SK-N-SH (cell line): ENCODE results near the gene PRSS38.

Source experiments
- JUND ChIP-seq: IDR thresholded peaks from 2 replicates; pipeline ENCODE4 v1.4.0; 2012
- RCOR1 ChIP-seq: fragments of 150-350 bp; IDR thresholded peaks from 2 replicates; pipeline ENCODE4 v1.6.1; 2017; ENCODE audit warnings: antibody characterized with exemption, low read length
- RFX5 ChIP-seq: IDR thresholded peaks from 2 replicates; pipeline ENCODE4 v1.6.1; 2012; ENCODE audit warnings: mild to moderate bottlenecking, improper control_type of control experiment, low read length
- RXRA ChIP-seq: IDR thresholded peaks from 2 replicates; pipeline ENCODE4 v1.4.0; 2012; ENCODE audit warnings: low read depth, mild to moderate bottlenecking, borderline replicate concordance
- TAF1 ChIP-seq: IDR thresholded peaks from 2 replicates; pipeline ENCODE4 v1.6.1; 2012; ENCODE audit warnings: low read depth, mild to moderate bottlenecking, low read length, moderate library complexity, borderline replicate concordance
- TF ChIP-seq, protein P1 (sequence below): fragments of 200-600 bp; sonication (generic); IDR thresholded peaks from 2 replicates; pipeline ENCODE4 v1.6.1; 2017; ENCODE audit warnings: antibody characterized with exemption, mild to moderate bottlenecking, moderate library complexity
- TF ChIP-seq, protein P2 (sequence below): IDR thresholded peaks from 2 replicates; pipeline ENCODE4 v1.6.1; 2012; ENCODE audit warnings: mild to moderate bottlenecking, low read depth, low read length, moderate library complexity
- TF ChIP-seq, protein P3 (sequence below): IDR thresholded peaks from 2 replicates; pipeline ENCODE4 v1.4.0; 2012; ENCODE audit warnings: low read depth

DNA sequence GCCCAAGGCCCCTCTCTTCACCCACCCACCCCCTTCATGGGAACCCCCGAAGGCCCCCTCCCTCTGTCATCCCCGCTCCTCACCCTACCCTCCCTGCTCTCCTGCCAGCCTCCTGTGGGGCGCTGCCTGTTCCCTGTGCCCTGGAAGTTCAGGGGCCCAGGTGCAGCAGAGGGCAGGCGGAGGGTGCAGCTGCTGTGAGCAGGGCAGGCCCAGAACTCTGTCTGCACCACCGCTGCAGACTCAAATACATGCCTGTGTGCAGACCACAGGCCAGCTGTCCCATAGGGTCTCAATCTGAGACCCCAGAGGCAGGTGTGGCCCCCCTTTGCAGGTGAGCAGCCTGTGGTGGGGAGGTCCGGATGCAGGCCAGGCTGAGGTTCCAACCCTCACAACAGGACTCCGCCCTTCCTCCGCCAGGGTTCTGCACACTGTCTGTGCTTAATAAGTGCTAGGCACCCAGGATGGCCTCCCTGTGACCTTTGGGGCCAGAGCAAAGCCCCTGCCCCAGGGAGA is 69.7 kb downstream of the PRSS38 start:
- TF ChIP-seq, protein P1, sequence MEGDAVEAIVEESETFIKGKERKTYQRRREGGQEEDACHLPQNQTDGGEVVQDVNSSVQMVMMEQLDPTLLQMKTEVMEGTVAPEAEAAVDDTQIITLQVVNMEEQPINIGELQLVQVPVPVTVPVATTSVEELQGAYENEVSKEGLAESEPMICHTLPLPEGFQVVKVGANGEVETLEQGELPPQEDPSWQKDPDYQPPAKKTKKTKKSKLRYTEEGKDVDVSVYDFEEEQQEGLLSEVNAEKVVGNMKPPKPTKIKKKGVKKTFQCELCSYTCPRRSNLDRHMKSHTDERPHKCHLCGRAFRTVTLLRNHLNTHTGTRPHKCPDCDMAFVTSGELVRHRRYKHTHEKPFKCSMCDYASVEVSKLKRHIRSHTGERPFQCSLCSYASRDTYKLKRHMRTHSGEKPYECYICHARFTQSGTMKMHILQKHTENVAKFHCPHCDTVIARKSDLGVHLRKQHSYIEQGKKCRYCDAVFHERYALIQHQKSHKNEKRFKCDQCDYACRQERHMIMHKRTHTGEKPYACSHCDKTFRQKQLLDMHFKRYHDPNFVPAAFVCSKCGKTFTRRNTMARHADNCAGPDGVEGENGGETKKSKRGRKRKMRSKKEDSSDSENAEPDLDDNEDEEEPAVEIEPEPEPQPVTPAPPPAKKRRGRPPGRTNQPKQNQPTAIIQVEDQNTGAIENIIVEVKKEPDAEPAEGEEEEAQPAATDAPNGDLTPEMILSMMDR = no peak
- TF ChIP-seq RXRA (no peak), RCOR1 (no peak), TAF1 (no peak), RFX5 (no peak), JUND (no peak)
- TF ChIP-seq, protein P2, sequence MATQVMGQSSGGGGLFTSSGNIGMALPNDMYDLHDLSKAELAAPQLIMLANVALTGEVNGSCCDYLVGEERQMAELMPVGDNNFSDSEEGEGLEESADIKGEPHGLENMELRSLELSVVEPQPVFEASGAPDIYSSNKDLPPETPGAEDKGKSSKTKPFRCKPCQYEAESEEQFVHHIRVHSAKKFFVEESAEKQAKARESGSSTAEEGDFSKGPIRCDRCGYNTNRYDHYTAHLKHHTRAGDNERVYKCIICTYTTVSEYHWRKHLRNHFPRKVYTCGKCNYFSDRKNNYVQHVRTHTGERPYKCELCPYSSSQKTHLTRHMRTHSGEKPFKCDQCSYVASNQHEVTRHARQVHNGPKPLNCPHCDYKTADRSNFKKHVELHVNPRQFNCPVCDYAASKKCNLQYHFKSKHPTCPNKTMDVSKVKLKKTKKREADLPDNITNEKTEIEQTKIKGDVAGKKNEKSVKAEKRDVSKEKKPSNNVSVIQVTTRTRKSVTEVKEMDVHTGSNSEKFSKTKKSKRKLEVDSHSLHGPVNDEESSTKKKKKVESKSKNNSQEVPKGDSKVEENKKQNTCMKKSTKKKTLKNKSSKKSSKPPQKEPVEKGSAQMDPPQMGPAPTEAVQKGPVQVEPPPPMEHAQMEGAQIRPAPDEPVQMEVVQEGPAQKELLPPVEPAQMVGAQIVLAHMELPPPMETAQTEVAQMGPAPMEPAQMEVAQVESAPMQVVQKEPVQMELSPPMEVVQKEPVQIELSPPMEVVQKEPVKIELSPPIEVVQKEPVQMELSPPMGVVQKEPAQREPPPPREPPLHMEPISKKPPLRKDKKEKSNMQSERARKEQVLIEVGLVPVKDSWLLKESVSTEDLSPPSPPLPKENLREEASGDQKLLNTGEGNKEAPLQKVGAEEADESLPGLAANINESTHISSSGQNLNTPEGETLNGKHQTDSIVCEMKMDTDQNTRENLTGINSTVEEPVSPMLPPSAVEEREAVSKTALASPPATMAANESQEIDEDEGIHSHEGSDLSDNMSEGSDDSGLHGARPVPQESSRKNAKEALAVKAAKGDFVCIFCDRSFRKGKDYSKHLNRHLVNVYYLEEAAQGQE = no peak
- TF ChIP-seq, protein P3, sequence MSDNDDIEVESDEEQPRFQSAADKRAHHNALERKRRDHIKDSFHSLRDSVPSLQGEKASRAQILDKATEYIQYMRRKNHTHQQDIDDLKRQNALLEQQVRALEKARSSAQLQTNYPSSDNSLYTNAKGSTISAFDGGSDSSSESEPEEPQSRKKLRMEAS = no peak
